GM13976 (cell line): ENCODE measurements around the gene MYLK.

ENCODE experiments used
- DNase-seq: peaks from one replicate; pipeline ENCODE4 v3.0.0; 2012; ENCODE audit warnings: low spot score
- in situ Hi-C: fragments of 300-500 bp; cut with MboI; formaldehyde crosslinking; loops from one replicate; pipeline ENCODE4 v1.12.0; 2022; ENCODE audit warnings: low sequenced_read_pairs, mixed read lengths, inconsistent platforms; ENCODE audit not compliant: unreplicated experiment
- TF ChIP-seq, protein P1 (sequence below): IDR thresholded peaks from 2 replicates; pipeline ENCODE4 v1.5.1; 2012; ENCODE audit warnings: borderline replicate concordance, mild to moderate bottlenecking; ENCODE audit not compliant: insufficient read depth; ENCODE audit errors: extremely low read depth, missing control alignments, control extremely low read depth

The MYLK gene

DNA sequence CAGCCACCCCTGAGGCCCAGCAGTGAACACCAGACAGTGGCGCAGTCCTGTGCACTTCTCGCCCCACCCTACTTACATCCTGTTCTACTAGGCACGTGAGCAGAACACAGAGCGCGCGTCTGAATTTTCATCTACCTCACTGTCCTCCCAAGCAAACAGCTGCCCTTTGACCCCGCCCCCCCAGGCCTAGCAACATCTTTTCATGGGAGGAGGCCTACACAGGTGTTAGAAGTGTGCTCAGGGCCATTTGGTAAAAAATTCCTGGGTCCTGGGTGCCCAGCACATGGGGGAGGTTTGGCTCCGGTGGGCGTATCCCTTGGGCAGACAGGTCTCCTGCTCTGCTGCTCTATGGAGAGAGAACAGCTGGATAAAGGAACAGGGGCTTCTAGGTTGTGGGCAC is 95.0 kb downstream of the MYLK start:
- in situ Hi-C loops = no loop called here
- DNase-seq = no peak
- TF ChIP-seq, protein P1, sequence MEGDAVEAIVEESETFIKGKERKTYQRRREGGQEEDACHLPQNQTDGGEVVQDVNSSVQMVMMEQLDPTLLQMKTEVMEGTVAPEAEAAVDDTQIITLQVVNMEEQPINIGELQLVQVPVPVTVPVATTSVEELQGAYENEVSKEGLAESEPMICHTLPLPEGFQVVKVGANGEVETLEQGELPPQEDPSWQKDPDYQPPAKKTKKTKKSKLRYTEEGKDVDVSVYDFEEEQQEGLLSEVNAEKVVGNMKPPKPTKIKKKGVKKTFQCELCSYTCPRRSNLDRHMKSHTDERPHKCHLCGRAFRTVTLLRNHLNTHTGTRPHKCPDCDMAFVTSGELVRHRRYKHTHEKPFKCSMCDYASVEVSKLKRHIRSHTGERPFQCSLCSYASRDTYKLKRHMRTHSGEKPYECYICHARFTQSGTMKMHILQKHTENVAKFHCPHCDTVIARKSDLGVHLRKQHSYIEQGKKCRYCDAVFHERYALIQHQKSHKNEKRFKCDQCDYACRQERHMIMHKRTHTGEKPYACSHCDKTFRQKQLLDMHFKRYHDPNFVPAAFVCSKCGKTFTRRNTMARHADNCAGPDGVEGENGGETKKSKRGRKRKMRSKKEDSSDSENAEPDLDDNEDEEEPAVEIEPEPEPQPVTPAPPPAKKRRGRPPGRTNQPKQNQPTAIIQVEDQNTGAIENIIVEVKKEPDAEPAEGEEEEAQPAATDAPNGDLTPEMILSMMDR = no peak

DNA sequence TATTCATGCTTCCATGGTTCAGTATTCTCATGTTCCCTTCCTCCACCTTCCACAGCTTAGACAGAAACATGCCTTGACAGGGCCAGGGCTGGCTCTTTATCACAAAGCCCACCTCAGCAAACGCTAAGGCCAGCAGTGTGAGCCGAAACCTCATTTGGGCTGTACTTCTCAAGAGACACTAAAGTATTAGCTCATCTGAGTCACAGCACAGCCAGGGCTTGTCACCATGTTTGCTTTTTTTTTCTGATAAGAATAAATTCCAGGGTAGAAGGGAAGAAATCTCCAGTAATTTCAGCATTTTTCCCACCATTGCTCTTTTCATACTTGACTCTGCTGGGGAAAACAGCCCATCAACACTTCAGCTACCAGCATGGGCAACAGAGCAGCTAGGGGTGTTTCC is 95.4 kb downstream of the MYLK start:
- in situ Hi-C loops = no loop called here
- DNase-seq = no peak

DNA sequence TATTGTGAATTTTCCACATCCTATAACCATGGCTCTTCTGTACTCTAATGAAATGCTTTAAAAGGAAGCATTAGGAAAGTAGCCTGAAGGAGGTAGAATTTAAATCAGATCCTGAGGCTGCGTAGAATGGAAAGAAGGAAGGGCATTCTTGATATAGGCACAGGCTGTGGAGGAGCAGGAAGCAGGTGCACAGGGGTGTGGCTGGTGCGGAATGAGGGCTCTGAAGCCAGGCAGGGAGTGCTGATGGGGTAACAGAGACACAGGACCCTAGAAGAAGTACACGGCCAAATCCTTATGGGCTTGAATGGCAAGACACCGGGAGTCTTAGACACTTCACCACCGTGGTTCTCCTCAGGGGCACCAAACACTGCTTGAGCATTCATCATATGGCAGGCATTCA is 97.0 kb downstream of the MYLK start:
- in situ Hi-C loops = no loop called here
- TF ChIP-seq, protein P1 = no peak
- no peak for DNase-seq

More for the DNA sequence above, 95.4 kb downstream of the MYLK start:
- TF ChIP-seq, protein P1 = no peak

DNA sequence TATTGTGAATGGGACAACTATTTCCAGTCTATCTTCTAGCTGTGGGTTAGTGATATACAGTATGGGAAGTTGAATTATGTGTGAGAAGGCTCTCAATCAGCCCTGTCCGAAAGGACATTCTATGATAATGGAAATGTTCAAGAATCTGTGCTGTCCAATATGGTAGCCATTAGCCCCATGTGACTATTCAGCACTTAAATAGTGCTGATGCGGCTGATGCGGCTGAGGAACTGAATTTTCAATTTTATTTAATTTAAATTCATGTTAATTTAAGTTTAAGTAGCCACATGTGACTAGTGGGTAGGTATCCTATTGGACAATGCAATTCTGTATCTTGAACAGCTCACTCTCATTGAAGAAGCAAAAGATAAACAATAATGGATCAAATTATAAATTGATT is 98.5 kb downstream of the MYLK start:
- no peak for DNase-seq
- TF ChIP-seq, protein P1 = no peak
- in situ Hi-C loops = no loop called here

DNA sequence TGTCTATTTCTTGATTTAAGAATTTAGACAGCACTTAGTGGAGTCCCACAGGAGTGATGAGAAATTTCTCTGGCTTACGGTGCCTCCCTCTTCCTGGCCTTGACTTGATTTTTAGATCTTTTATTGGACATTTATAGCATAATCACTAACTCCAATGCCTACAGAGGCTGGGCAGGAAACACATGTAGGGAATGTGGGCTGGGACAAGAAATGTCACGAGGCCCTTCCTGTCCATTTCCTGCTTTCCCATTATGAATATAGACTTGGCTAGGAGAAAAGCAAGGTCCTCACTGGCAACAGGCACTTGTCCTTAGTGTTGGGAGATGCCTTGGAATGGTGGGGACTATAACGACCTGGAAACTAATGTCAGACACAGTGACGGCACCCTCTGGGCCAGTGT is 100.3 kb downstream of the MYLK start:
- no peak for DNase-seq
- in situ Hi-C loops = no loop called here
- TF ChIP-seq, protein P1 = no peak

DNA sequence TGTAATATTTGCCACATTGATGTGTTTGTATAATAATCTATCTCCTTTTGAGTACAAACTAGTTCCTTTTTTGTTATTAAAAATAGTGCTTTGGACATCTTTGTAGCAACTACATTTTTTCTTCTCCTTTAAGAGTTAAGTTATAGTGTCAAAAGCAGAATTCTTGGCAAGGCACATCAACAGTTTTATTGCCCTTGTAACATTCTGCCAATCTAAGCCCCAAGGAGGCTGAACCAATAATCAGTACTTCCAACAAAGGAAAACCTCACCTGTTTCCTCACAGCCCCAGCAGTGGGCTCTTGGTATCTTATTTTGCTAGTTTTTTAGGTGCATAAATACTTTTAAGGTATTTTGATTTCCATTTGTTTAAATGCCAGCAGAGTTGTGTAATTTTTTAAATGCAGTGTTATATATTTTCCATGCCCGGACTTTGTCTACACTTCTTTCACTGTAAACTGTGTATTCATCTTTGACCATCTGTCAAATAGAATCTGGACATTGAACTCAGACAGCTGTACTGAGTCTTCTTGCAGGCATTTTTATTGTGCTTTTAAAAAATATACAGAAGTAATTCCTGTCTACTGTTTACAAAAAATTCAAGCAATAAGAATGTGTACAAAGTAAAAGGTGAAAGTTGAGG is 101.0 kb downstream of the MYLK start:
- in situ Hi-C loops = no loop called here
- TF ChIP-seq, protein P1 = no peak
- DNase-seq = no peak
